ENCODE results near the gene PLCH1.

PLCH1 gene

GRCh38 chr3:155390351-155390750 lies 354.5 kb downstream of the PLCH1 start:
- no peak for DNase-seq (ENCODE audit: low read depth in 2 of 2, low spot score in 1 of 2)

GRCh38 chr3:155388417-155388816 lies 356.5 kb downstream of the PLCH1 start:
- DNase-seq (ENCODE audit: low read depth in 2 of 2, low spot score in 1 of 2) = no peak

GRCh38 chr3:155387571-155387970 lies 357.3 kb downstream of the PLCH1 start:
- no peak for DNase-seq (ENCODE audit: low read depth in 2 of 2, low spot score in 1 of 2)

GRCh38 chr3:155386919-155387318 lies 358.0 kb downstream of the PLCH1 start:
- no peak for DNase-seq (ENCODE audit: low read depth in 2 of 2, low spot score in 1 of 2)

- no peak for DNase-seq (ENCODE audit: low read depth in 2 of 2, low spot score in 1 of 2)
Observed at GRCh38 chr3:155385896-155386625, 358.8 kb downstream of the PLCH1 start.

- DNase-seq (ENCODE audit: low read depth in 2 of 2, low spot score in 1 of 2) = no peak
Observed at GRCh38 chr3:155382396-155383042, 362.4 kb downstream of the PLCH1 start.

GRCh38 chr3:155377847-155378246 lies 367.0 kb downstream of the PLCH1 start:
- DNase-seq (ENCODE audit: low read depth in 2 of 2, low spot score in 1 of 2) = no peak

- no peak for DNase-seq (ENCODE audit: low read depth in 2 of 2, low spot score in 1 of 2)
Observed at GRCh38 chr3:155377071-155377470, 367.8 kb downstream of the PLCH1 start.

GRCh38 chr3:155372281-155372680 lies 372.6 kb downstream of the PLCH1 start:
- no peak for DNase-seq (ENCODE audit: low read depth in 2 of 2, low spot score in 1 of 2)

- no peak for DNase-seq (ENCODE audit: low read depth in 2 of 2, low spot score in 1 of 2)
Observed at GRCh38 chr3:155370764-155371503, 373.9 kb downstream of the PLCH1 start.

GRCh38 chr3:155370198-155370597 lies 374.7 kb downstream of the PLCH1 start:
- DNase-seq (ENCODE audit: low read depth in 2 of 2, low spot score in 1 of 2) = no peak

GRCh38 chr3:155369735-155370134 lies 375.1 kb downstream of the PLCH1 start:
- no peak for DNase-seq (ENCODE audit: low read depth in 2 of 2, low spot score in 1 of 2)

GRCh38 chr3:155369244-155369643 lies 375.6 kb downstream of the PLCH1 start:
- no peak for DNase-seq (ENCODE audit: low read depth in 2 of 2, low spot score in 1 of 2)

- no peak for DNase-seq (ENCODE audit: low read depth in 2 of 2, low spot score in 1 of 2)
Observed at GRCh38 chr3:155368786-155369185, 376.1 kb downstream of the PLCH1 start.

GRCh38 chr3:155367506-155367905 lies 377.4 kb downstream of the PLCH1 start:
- no peak for DNase-seq (ENCODE audit: low read depth in 2 of 2, low spot score in 1 of 2)

GRCh38 chr3:155365178-155365783 lies 379.6 kb downstream of the PLCH1 start:
- DNase-seq (ENCODE audit: low read depth in 2 of 2, low spot score in 1 of 2) = no peak

- DNase-seq (ENCODE audit: low read depth in 2 of 2, low spot score in 1 of 2) = no peak
Observed at GRCh38 chr3:155364492-155364891, 380.4 kb downstream of the PLCH1 start.

GRCh38 chr3:155363690-155364070 lies 381.2 kb downstream of the PLCH1 start:
- no peak for DNase-seq (ENCODE audit: low read depth in 2 of 2, low spot score in 1 of 2)

- DNase-seq (ENCODE audit: low read depth in 2 of 2, low spot score in 1 of 2) = no peak
Observed at GRCh38 chr3:155362808-155363689, 381.8 kb downstream of the PLCH1 start.

GRCh38 chr3:155360281-155360680 lies 384.6 kb downstream of the PLCH1 start:
- no peak for DNase-seq (ENCODE audit: low read depth in 2 of 2, low spot score in 1 of 2)
